Gastroesophageal sphincter (tissue), 3 donors: ENCODE results near the gene PLXNB1.

Experiments
- CTCF ChIP-seq, 4 experiments: fragments of 200-600 bp in 2 of 4; fragments of 450-650 bp in 2 of 4; sonication (generic) in 1 of 4; IDR thresholded peaks; one replicate each; pipeline ENCODE4 v1.5.1; 2017 to 2019; ENCODE audit warnings: antibody characterized with exemption in 4 of 4, mild to moderate bottlenecking in 2 of 4, moderate library complexity in 2 of 4
- POLR2A ChIP-seq, 2 donors: fragments of 450-650 bp; IDR thresholded peaks; one replicate each; pipeline ENCODE4 v1.6.1; 2017; ENCODE audit warnings: antibody characterized with exemption in 2 of 2, mild to moderate bottlenecking in 2 of 2, moderate library complexity in 1 of 2

- TF ChIP-seq CTCF (IDR thresholded peaks at IDR 0.05) (no peak), POLR2A (IDR thresholded peaks at IDR 0.05) (no peak)
Measured at GRCh38 chr3:48477959-48478520, 48.2 kb upstream of the PLXNB1 start.
